Fibroblast of lung (primary cell): ENCODE data around the gene CENPP. TPM values are rescaled to one million over a fixed set of nuclear protein-coding genes. Genes with fewer than 3 reads are reported as not detected.

Experiments used
- DNase-seq, 2 donors: peaks; one replicate each; pipeline versions ENCODE4 v3.0.0 to v3.0.0-alpha.2; 2010; ENCODE audit warnings: low read depth in 2 of 2
- H2AFZ ChIP-seq: 2 replicates; pipeline ENCODE4 v1.5.1; 2012; ENCODE audit warnings: low read length, control low read depth, inconsistent platforms
- H3K27ac ChIP-seq: 2 replicates; pipeline ENCODE4 v1.5.1; 2011; ENCODE audit warnings: low read length, control low read depth; ENCODE audit not compliant: insufficient read depth
- H3K27me3 ChIP-seq: 2 replicates; pipeline ENCODE4 v1.5.1; 2011; ENCODE audit warnings: mild to moderate bottlenecking, low read length; ENCODE audit not compliant: control insufficient read depth, insufficient read depth
- H3K36me3 ChIP-seq: 2 replicates; pipeline ENCODE4 v1.5.1; 2011; ENCODE audit warnings: low read length; ENCODE audit not compliant: control insufficient read depth, insufficient read depth
- H3K4me1 ChIP-seq: 2 replicates; pipeline ENCODE4 v1.5.1; 2011; ENCODE audit warnings: low read length; ENCODE audit not compliant: control insufficient read depth, insufficient read depth; ENCODE audit errors: extremely low read depth
- H3K4me2 ChIP-seq: 2 replicates; pipeline ENCODE4 v1.5.1; 2011; ENCODE audit warnings: low read length, control low read depth; ENCODE audit not compliant: insufficient read depth; ENCODE audit errors: extremely low read depth
- H3K4me3 ChIP-seq, 4 experiments: fragments of 200-600 bp in 1 of 4; sonication (generic) in 1 of 4; replicated peaks in 1 of 4; 2 replicates each; pipeline ENCODE4 v1.5.1; 2011 to 2016; ENCODE audit warnings: low read length in 4 of 4, low read depth in 3 of 4, mild to moderate bottlenecking in 3 of 4, control low read depth in 2 of 4, inconsistent platforms in 1 of 4, mixed read lengths in 1 of 4; ENCODE audit not compliant: insufficient read depth in 1 of 4; ENCODE audit errors: control extremely low read depth in 1 of 4
- H3K79me2 ChIP-seq: 2 replicates; pipeline ENCODE4 v1.5.1; 2012; ENCODE audit warnings: mild to moderate bottlenecking, low read length, inconsistent platforms; ENCODE audit not compliant: control insufficient read depth, insufficient read depth
- H3K9ac ChIP-seq: 2 replicates; pipeline ENCODE4 v1.5.1; 2011; ENCODE audit warnings: mild to moderate bottlenecking, low read length, control low read depth; ENCODE audit not compliant: insufficient read depth
- H3K9me3 ChIP-seq: 2 replicates; pipeline ENCODE4 v1.5.1; 2012; ENCODE audit warnings: low read depth, low read length; ENCODE audit not compliant: control insufficient read depth, insufficient read depth
- H4K20me1 ChIP-seq: 2 replicates; pipeline ENCODE4 v1.5.1; 2011; ENCODE audit warnings: low read length; ENCODE audit not compliant: control insufficient read depth, insufficient read depth; ENCODE audit errors: extremely low read depth
- EZH2 ChIP-seq: IDR thresholded peaks from 2 replicates; pipeline ENCODE4 v1.5.1; 2012; ENCODE audit warnings: low read length, control low read depth, mild to moderate bottlenecking; ENCODE audit errors: missing control alignments
- polyA plus RNA-seq, 2 donors: library from polyadenylated mRNA; depleted of rRNA in 1 of 2; stranded (reverse) in 1 of 2; unstranded in 1 of 2; fragments of >200 nt; gene quantifications; 2 replicates each; pipeline ENCODE4 v1.2.1, GENCODE V29; 2011 to 2012; ENCODE audit warnings: missing spikeins in 1 of 2
- total RNA-seq: library from RNA; depleted of rRNA; stranded (reverse); fragments of >200 nt; gene quantifications from 2 replicates; pipeline ENCODE4 v1.2.1, GENCODE V29; 2014
- TF ChIP-seq, protein P1 (sequence below), 2 donors: IDR thresholded peaks in 1 of 2; conservative IDR thresholded peaks in 1 of 2; 1 replicate in 1 of 2; 2 replicates in 1 of 2; pipeline ENCODE4 v1.5.1; 2011 to 2012; ENCODE audit warnings: low read length in 2 of 2, control low read depth in 1 of 2, inconsistent platforms in 1 of 2, low read depth in 1 of 2, mild to moderate bottlenecking in 1 of 2

CENPP gene
- total and polyA plus RNA-seq, 2 donors (not counting 1 experiment from before 2014, with no cell fraction given) = 1.7 to 2.4 TPM

DNA sequence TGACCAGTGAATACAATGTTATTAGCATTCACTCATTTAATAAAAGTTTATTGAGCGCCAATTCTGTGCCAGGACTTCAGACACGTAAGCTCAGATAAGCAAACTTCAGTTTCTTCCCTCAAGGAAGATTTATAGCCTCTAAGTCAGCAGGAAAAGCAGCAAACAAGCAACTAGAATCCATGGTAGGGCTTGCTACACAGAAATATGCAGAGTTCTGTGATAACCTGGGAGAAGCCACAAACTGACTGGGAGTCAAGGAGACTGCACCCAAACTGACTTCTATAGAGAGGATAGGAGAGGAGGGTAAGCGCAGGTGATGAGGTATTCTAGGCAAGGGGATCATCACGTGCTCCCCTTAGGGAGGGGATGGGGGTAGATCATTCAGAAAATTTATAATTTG lies 80.1 kb downstream of the CENPP start:
- no peak for DNase-seq
- no peak overlapping the region for H3K4me3 ChIP-seq
- H3K79me2 ChIP-seq = no peaks in the 10 kb centered on the region
- H3K27me3 ChIP-seq = no peaks in the 10 kb centered on the region
- H3K9me3 ChIP-seq = no peaks in the 10 kb centered on the region
- no peaks in the 10 kb centered on the region for H4K20me1 ChIP-seq
- H3K4me2 ChIP-seq = no peak overlapping the region
- no peaks in the 10 kb centered on the region for H3K36me3 ChIP-seq
- H3K9ac ChIP-seq = no peak overlapping the region
- H3K4me1 ChIP-seq = peaks cover 6% of the 10 kb centered on the region
- no peak overlapping the region for H2AFZ ChIP-seq
- no peak for TF ChIP-seq EZH2
- TF ChIP-seq, protein P1, sequence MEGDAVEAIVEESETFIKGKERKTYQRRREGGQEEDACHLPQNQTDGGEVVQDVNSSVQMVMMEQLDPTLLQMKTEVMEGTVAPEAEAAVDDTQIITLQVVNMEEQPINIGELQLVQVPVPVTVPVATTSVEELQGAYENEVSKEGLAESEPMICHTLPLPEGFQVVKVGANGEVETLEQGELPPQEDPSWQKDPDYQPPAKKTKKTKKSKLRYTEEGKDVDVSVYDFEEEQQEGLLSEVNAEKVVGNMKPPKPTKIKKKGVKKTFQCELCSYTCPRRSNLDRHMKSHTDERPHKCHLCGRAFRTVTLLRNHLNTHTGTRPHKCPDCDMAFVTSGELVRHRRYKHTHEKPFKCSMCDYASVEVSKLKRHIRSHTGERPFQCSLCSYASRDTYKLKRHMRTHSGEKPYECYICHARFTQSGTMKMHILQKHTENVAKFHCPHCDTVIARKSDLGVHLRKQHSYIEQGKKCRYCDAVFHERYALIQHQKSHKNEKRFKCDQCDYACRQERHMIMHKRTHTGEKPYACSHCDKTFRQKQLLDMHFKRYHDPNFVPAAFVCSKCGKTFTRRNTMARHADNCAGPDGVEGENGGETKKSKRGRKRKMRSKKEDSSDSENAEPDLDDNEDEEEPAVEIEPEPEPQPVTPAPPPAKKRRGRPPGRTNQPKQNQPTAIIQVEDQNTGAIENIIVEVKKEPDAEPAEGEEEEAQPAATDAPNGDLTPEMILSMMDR (conservative IDR thresholded peaks at IDR 0.05 in 1 of 2, IDR thresholded peaks at IDR 0.05 in 1 of 2; ENCODE audit: low read depth in 1 of 2, low read length in 2 of 2) = no peak
- H3K27ac ChIP-seq = no peak overlapping the region

DNA sequence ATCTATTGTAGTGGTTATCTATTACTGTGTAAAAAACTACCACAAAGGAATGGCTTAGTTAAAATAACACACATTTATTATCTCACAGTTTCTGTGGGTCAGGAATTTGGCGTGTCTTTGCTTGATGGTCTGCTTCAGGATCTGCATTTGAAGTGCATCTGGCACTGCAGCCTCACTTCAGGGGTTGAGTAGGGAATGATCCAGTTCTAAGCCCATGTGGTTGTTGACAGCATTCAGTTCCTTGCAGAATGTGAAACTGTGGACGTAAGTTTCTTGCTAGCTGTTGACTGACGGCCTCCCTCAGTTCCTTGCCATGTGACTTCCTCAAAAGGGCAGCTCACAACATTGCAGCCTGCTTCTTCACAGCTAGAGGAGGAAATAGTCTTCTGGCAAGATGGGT lies 80.7 kb downstream of the CENPP start:
- no peaks in the 10 kb centered on the region for H3K27me3 ChIP-seq
- peaks cover 6% of the 10 kb centered on the region for H3K4me1 ChIP-seq
- H3K9me3 ChIP-seq = no peaks in the 10 kb centered on the region
- no peak overlapping the region for H3K9ac ChIP-seq
- no peak overlapping the region for H3K4me2 ChIP-seq
- no peaks in the 10 kb centered on the region for H3K36me3 ChIP-seq
- H3K79me2 ChIP-seq = no peaks in the 10 kb centered on the region
- no peak overlapping the region for H3K4me3 ChIP-seq
- TF ChIP-seq, protein P1 (conservative IDR thresholded peaks at IDR 0.05 in 1 of 2, IDR thresholded peaks at IDR 0.05 in 1 of 2; ENCODE audit: low read depth in 1 of 2, low read length in 2 of 2) = no peak
- no peak for TF ChIP-seq EZH2
- H2AFZ ChIP-seq = peak overlapping the region; percentile 70
- no peaks in the 10 kb centered on the region for H4K20me1 ChIP-seq
- no peak overlapping the region for H3K27ac ChIP-seq
- DNase-seq = peak; percentile 37 to 50

DNA sequence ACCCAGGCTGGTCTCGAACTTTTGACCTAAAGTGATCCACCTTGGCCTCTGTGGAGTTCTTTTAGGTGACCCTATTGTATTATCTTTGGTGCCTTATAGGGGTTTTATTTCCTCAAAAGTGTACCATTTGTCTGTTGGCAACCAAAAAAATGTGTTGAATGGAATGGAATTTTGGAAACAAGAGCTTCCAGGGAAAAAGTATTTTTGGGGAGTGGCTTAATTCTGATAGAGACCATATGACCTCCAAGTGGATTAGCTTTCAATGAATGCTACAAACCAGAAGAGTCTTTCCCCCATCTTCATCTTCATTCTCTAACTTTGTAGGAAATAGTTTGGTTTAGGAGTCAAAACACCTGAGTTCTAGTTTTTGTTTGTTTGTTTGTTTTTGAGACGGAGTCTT lies 82.1 kb downstream of the CENPP start:
- Histone ChIP-seq H2AFZ (no peak overlapping the region), H3K36me3 (no peaks in the 10 kb centered on the region), H3K9ac (no peak overlapping the region), H4K20me1 (no peaks in the 10 kb centered on the region), H3K9me3 (no peaks in the 10 kb centered on the region), H3K4me2 (no peak overlapping the region), H3K79me2 (no peaks in the 10 kb centered on the region), H3K4me3 (no peak overlapping the region), H3K4me1 (peaks cover 6% of the 10 kb centered on the region), H3K27ac (no peak overlapping the region), H3K27me3 (no peaks in the 10 kb centered on the region)
- TF ChIP-seq EZH2 = no peak
- TF ChIP-seq, protein P1 (conservative IDR thresholded peaks at IDR 0.05 in 1 of 2, IDR thresholded peaks at IDR 0.05 in 1 of 2; ENCODE audit: low read depth in 1 of 2, low read length in 2 of 2) = no peak
- DNase-seq = no peak
